ENCODE data around the gene IQCH.
A peak's percentile ranks its signal among the peaks of the same experiment; 100 is the strongest.

IQCH gene

DNA sequence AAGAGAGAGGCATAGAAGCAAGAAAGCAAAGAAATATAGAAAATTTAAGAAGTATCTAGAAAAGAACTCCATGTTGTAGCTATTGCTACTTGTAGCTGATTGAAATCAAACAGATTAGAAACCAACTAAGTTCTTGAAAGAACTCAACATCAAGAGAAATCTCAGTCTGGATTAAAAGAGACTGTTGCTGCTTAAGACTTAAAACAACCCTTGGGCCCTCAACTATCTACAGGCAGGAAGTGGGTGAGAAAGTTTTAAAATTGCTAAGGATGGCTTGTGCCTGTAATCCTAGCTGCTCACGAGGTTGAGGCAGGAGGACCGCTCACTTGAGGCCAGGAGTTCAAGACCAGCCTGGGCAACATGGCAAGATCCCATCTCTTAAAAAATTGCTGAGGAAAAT lies 227.1 kb downstream of the IQCH start:
- no peak overlapping the region for H3K27ac Mint-ChIP-seq
- no peaks in the 10 kb centered on the region for H3K9me3 Mint-ChIP-seq
- H3K4me1 Mint-ChIP-seq (ENCODE audit: low read depth), result peaks cover 7% of the 10 kb centered on the region
- no peaks in the 10 kb centered on the region for H3K27me3 Mint-ChIP-seq
- intact Hi-C loops (cut with micrococcal nuclease), result no loop called here
- no peaks in the 10 kb centered on the region for H3K36me3 Mint-ChIP-seq (ENCODE audit: low read depth)
- no peak overlapping the region for H3K4me3 Mint-ChIP-seq

GRCh38 chr15:67495585-67495984 lies 241.0 kb downstream of the IQCH start:
- Mint-ChIP-seq H3K27me3 (no peaks in the 10 kb centered on the region), H3K4me3 (no peak overlapping the region)
- intact Hi-C loops (cut with micrococcal nuclease), result no loop called here

GRCh38 chr15:67501177-67501835 lies 246.7 kb downstream of the IQCH start:
- Mint-ChIP-seq H3K4me3 (no peak overlapping the region), H3K27ac (no peak overlapping the region), H3K36me3 (ENCODE audit: low read depth) (no peaks in the 10 kb centered on the region), H3K4me1 (ENCODE audit: low read depth) (peaks cover 25% of the 10 kb centered on the region), H3K27me3 (no peaks in the 10 kb centered on the region), H3K9me3 (no peaks in the 10 kb centered on the region)
- intact Hi-C loops (cut with micrococcal nuclease), result loop anchor here (5.0 kb wide), 1 partner anchor 331 kb away; no protein-coding TSS in a partner anchor

More at GRCh38 chr15:67495585-67495984, 241.0 kb downstream of the IQCH start:
- H3K4me1 Mint-ChIP-seq (ENCODE audit: low read depth), result peaks cover 6% of the 10 kb centered on the region
- H3K27ac Mint-ChIP-seq, result no peak overlapping the region
- H3K36me3 Mint-ChIP-seq (ENCODE audit: low read depth), result no peaks in the 10 kb centered on the region
- no peaks in the 10 kb centered on the region for H3K9me3 Mint-ChIP-seq

- peaks cover 31% of the 10 kb centered on the region for H3K4me1 Mint-ChIP-seq (ENCODE audit: low read depth)
- no peak overlapping the region for H3K4me3 Mint-ChIP-seq
- H3K27me3 Mint-ChIP-seq, result no peaks in the 10 kb centered on the region
These were observed 247.4 kb downstream of the IQCH start for GRCh38 chr15:67501836-67502461.

GRCh38 chr15:67504056-67504455 lies 249.5 kb downstream of the IQCH start:
- H3K27ac Mint-ChIP-seq, result no peak overlapping the region
- intact Hi-C loops (cut with micrococcal nuclease), result loop anchor here (5.0 kb wide), 1 partner anchor 328 kb away; no protein-coding TSS in a partner anchor
- no peak overlapping the region for H3K4me3 Mint-ChIP-seq
- H3K27me3 Mint-ChIP-seq, result no peaks in the 10 kb centered on the region
- H3K4me1 Mint-ChIP-seq (ENCODE audit: low read depth), result peaks cover 36% of the 10 kb centered on the region
- H3K9me3 Mint-ChIP-seq, result no peaks in the 10 kb centered on the region
- no peaks in the 10 kb centered on the region for H3K36me3 Mint-ChIP-seq (ENCODE audit: low read depth)

More at GRCh38 chr15:67501836-67502461, 247.4 kb downstream of the IQCH start:
- Mint-ChIP-seq H3K27ac (no peak overlapping the region), H3K9me3 (no peaks in the 10 kb centered on the region), H3K36me3 (ENCODE audit: low read depth) (no peaks in the 10 kb centered on the region)
- intact Hi-C loops (cut with micrococcal nuclease), result loop anchor here (5.0 kb wide), 1 partner anchor 330 kb away; no protein-coding TSS in a partner anchor

DNA sequence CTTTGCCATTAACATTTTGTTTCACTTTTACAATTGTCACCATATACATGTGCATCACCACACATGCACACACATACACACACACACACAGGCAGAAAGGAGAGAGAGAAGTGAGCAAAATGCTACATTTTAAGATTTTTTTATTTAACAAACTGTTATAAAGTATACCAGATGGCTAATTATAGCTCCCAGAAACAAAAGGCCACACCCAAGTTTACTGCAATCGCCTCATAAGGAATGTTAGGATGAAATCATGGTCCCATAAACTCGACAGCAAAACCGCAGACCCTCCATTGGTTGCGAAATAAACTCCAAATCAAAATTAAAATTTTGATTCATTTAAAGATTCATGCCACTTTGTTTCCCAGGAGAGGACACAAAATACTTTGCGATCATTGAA lies 250.2 kb downstream of the IQCH start:
- Mint-ChIP-seq H3K4me1 (ENCODE audit: low read depth) (peaks cover 36% of the 10 kb centered on the region), H3K4me3 (no peak overlapping the region), H3K27ac (no peak overlapping the region), H3K9me3 (no peaks in the 10 kb centered on the region), H3K27me3 (no peaks in the 10 kb centered on the region), H3K36me3 (ENCODE audit: low read depth) (no peaks in the 10 kb centered on the region)
- intact Hi-C loops (cut with micrococcal nuclease), result loop anchor here (5.0 kb wide), 2 partner anchors 38 to 328 kb away; partner anchors contain the start of gene MAP2K5

DNA sequence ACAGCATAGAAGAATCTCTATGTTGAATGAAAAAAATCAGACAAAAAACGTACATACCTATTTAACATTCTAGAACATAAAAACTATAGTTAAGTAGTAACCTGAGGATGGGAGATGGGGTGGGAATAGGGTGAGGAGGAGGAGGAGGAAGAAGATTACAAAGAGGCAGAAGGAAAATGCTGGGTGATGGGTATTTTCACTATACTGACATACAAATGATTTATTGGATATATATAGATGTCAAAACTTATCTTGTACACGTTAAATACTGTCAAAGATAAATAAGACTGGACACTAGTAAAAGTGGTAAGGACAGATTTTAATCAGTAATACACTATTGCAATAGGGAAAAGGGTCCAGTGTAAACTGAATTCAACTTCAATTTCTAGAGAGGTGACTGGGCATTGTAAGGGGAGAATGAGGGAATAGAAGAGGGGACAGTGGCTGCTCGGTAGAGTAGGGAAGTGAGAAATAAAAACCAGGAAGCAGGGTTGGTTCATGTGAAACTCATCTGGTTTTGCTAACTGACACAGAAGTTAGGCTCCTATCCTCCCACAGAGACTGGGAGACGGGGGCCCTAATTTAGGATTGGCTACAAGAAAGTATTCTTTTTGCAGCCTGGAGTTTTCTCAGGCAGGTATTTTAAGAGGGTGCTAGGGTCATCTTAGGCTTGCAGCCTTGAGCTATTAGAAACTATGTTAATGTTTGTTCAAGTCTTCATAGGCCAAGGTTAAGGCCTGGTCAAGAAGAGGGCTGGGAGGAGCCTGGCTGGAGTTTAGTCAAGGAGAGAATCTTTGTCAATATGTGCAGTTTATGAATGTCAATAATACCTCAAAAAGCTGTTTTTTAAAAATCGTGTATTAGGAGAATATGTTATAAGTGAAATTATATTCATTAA lies 251.3 kb downstream of the IQCH start:
- Mint-ChIP-seq H3K9me3 (no peaks in the 10 kb centered on the region), H3K27me3 (no peaks in the 10 kb centered on the region), H3K4me1 (ENCODE audit: low read depth) (peaks cover 43% of the 10 kb centered on the region), H3K36me3 (ENCODE audit: low read depth) (no peaks in the 10 kb centered on the region), H3K27ac (peak overlapping the region; percentile 78), H3K4me3 (no peak overlapping the region)
- intact Hi-C loops (cut with micrococcal nuclease), result loop anchor here (5.0 kb wide), 1 partner anchor 36 kb away; the partner anchor contains the start of gene MAP2K5

DNA sequence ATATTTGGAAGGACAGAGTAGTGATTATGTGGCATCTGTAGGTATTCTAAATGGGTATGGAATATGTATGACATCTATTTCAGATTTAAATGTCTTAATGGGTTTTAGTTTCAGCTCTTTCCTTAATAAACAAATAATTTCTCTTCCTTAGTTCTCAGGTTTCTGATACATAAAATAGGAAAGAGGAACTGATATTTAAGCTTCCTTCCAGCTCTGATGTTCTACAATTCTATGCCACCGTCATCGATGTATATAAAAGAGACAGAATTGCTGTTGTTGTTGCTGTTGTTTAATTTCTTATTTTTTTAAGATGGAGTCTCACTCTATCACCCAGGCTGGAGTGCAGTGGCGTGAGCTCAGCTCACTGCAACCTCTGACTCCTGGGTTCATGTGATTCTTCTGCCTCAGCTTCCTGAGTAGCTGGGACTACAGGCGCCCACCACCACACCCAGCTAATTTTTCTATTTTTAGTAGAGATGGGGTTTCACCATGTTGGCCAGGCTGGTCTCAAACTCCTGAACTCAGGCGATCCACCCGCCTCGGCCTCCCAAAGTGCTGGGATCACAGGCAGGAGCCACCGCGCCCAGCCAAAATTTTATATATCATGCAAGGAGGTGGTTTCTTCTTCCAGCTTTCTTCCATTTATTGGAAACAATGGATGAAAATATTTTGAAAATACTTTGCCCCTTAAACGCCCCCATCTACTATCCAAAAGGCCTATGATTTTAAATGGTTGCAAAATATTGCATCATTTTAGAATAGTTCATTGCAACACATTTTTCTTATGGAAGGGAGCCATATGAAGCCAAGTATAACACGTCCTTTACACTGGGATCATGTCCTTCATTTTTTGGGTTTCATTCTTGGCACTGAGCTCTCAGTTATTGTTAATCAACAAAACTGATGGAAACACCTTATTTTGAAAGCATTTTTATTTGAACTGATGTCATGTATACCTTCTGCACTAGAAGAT lies 252.5 kb downstream of the IQCH start:
- H3K9me3 Mint-ChIP-seq, result no peaks in the 10 kb centered on the region
- no peak overlapping the region for H3K4me3 Mint-ChIP-seq
- peaks cover 5% of the 10 kb centered on the region for H3K36me3 Mint-ChIP-seq (ENCODE audit: low read depth)
- peaks cover 43% of the 10 kb centered on the region for H3K4me1 Mint-ChIP-seq (ENCODE audit: low read depth)
- H3K27ac Mint-ChIP-seq, result peak overlapping the region; percentile 78
- no peaks in the 10 kb centered on the region for H3K27me3 Mint-ChIP-seq
- intact Hi-C loops (cut with micrococcal nuclease), result loop anchor here (5.0 kb wide), 1 partner anchor 35 kb away; the partner anchor contains the start of gene MAP2K5

- H3K4me3 Mint-ChIP-seq, result no peak overlapping the region
- H3K27me3 Mint-ChIP-seq, result no peaks in the 10 kb centered on the region
- H3K36me3 Mint-ChIP-seq (ENCODE audit: low read depth), result peaks cover 18% of the 10 kb centered on the region
- H3K9me3 Mint-ChIP-seq, result no peaks in the 10 kb centered on the region
- H3K4me1 Mint-ChIP-seq (ENCODE audit: low read depth), result peaks cover 43% of the 10 kb centered on the region
- intact Hi-C loops (cut with micrococcal nuclease), result loop anchor here (5.0 kb wide), 1 partner anchor 34 kb away; the partner anchor contains the start of gene MAP2K5
- H3K27ac Mint-ChIP-seq, result no peak overlapping the region
These were observed 253.8 kb downstream of the IQCH start for GRCh38 chr15:67508407-67508806.

- H3K27me3 Mint-ChIP-seq, result no peaks in the 10 kb centered on the region
- peaks cover 26% of the 10 kb centered on the region for H3K36me3 Mint-ChIP-seq (ENCODE audit: low read depth)
- no peak overlapping the region for H3K27ac Mint-ChIP-seq
- peaks cover 31% of the 10 kb centered on the region for H3K4me1 Mint-ChIP-seq (ENCODE audit: low read depth)
- H3K4me3 Mint-ChIP-seq, result no peak overlapping the region
- H3K9me3 Mint-ChIP-seq, result no peaks in the 10 kb centered on the region
- intact Hi-C loops (cut with micrococcal nuclease), result loop anchor here (5.0 to 10.0 kb wide), 2 partner anchors 32 to 255 kb away; partner anchors contain the start of genes AAGAB, IQCH and MAP2K5
These were observed 255.3 kb downstream of the IQCH start for GRCh38 chr15:67509918-67510317.

- peaks cover 30% of the 10 kb centered on the region for H3K36me3 Mint-ChIP-seq (ENCODE audit: low read depth)
- no peaks in the 10 kb centered on the region for H3K9me3 Mint-ChIP-seq
These were observed 256.1 kb downstream of the IQCH start for GRCh38 chr15:67510597-67511190.

DNA sequence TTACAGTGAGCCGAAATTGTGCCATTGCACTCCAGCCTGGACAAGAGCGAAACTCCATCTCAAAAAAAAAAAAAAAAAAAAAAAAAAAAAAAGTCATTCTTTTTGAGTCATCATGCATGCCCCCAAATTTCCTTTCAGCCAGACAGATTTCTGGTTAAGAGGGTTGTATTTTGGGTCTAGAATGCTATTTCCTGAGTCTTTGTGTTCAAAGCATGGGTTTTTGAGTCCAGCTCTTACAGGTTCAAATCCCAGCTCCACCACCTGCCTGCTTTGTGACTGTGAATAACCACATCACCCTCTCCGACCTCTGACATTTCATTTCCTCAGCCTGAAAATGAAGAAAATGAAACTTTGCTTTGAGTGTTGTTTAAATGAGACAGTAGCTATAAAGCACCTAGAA lies 257.0 kb downstream of the IQCH start:
- Mint-ChIP-seq H3K27ac (no peak overlapping the region), H3K36me3 (ENCODE audit: low read depth) (peaks cover 30% of the 10 kb centered on the region), H3K9me3 (no peaks in the 10 kb centered on the region), H3K4me3 (no peak overlapping the region), H3K4me1 (ENCODE audit: low read depth) (peaks cover 15% of the 10 kb centered on the region), H3K27me3 (no peaks in the 10 kb centered on the region)
- intact Hi-C loops (cut with micrococcal nuclease), result loop anchor here (10.0 kb wide), 1 partner anchor 257 kb away; the partner anchor contains the start of genes AAGAB and IQCH

More at GRCh38 chr15:67510597-67511190, 256.1 kb downstream of the IQCH start:
- H3K27ac Mint-ChIP-seq, result no peak overlapping the region
- H3K4me3 Mint-ChIP-seq, result no peak overlapping the region
- intact Hi-C loops (cut with micrococcal nuclease), result loop anchor here (10.0 kb wide), 1 partner anchor 256 kb away; the partner anchor contains the start of genes AAGAB and IQCH
- peaks cover 24% of the 10 kb centered on the region for H3K4me1 Mint-ChIP-seq (ENCODE audit: low read depth)
- H3K27me3 Mint-ChIP-seq, result no peaks in the 10 kb centered on the region

All from dendritic cell treated with granulocyte-macrophage colony-stimulating factor and Interleukin-4, amounts not matched to agents 40 ng/mL and 50 ng/mL, for 4 days (primary cell).